Middle frontal gyrus (tissue), 1 donor: ENCODE measurements around the gene ACTR3C.

ENCODE experiments used
- DNase-seq: peaks from one replicate; pipeline ENCODE4 v3.0.0-alpha.2; 2015; ENCODE audit warnings: low spot score; ENCODE audit errors: extremely low spot score

ACTR3C gene

GRCh38 chr7:150359622-150360362, 36.4 kb upstream of the ACTR3C start:
- no peak for DNase-seq

GRCh38 chr7:150358988-150359621, 35.8 kb upstream of the ACTR3C start:
- no peak for DNase-seq

- DNase-seq: no peak
These were observed 35.1 kb upstream of the ACTR3C start for GRCh38 chr7:150358433-150358832.

- no peak for DNase-seq
These were observed 34.6 kb upstream of the ACTR3C start for GRCh38 chr7:150357771-150358427.

GRCh38 chr7:150357270-150357669, 33.9 kb upstream of the ACTR3C start:
- DNase-seq: no peak

- DNase-seq: no peak
These were observed 33.0 kb upstream of the ACTR3C start for GRCh38 chr7:150356265-150356897.

- DNase-seq: no peak
These were observed 32.3 kb upstream of the ACTR3C start for GRCh38 chr7:150355666-150356059.

GRCh38 chr7:150351587-150352194, 28.3 kb upstream of the ACTR3C start:
- no peak for DNase-seq

- DNase-seq: no peak
These were observed 23.6 kb upstream of the ACTR3C start for GRCh38 chr7:150346922-150347321.

- no peak for DNase-seq
These were observed 21.7 kb upstream of the ACTR3C start for GRCh38 chr7:150345012-150345411.

- no peak for DNase-seq
These were observed 21.0 kb upstream of the ACTR3C start for GRCh38 chr7:150344299-150344698.

GRCh38 chr7:150343225-150343624, 19.9 kb upstream of the ACTR3C start:
- no peak for DNase-seq

- no peak for DNase-seq
These were observed 18.7 kb upstream of the ACTR3C start for GRCh38 chr7:150342121-150342408.

- no peak for DNase-seq
These were observed 18.1 kb upstream of the ACTR3C start, which contains the start of gene RARRES2 for GRCh38 chr7:150341263-150342120. RARRES2 (minus strand) TSS chr7:150341629; CDS start chr7:150340609, 1,020 bp downstream.

- DNase-seq: no peak
These were observed 17.5 kb upstream of the ACTR3C start for GRCh38 chr7:150340875-150341262.

GRCh38 chr7:150340024-150340749, 16.8 kb upstream of the ACTR3C start:
- DNase-seq: no peak

- DNase-seq: no peak
These were observed 16.1 kb upstream of the ACTR3C start for GRCh38 chr7:150339409-150339809.

GRCh38 chr7:150338166-150338829, 15.0 kb upstream of the ACTR3C start:
- no peak for DNase-seq

GRCh38 chr7:150337659-150338081, 14.3 kb upstream of the ACTR3C start:
- no peak for DNase-seq

- DNase-seq: no peak
These were observed 13.8 kb upstream of the ACTR3C start for GRCh38 chr7:150337179-150337578.
